ENCODE data around the gene UBTD2.
"Not testable (repeated sequence)": the region's sequence is repeated elsewhere in the genome, so short reads cannot be mapped to it uniquely, and the experiment has no call there.

The UBTD2 gene

GRCh38 chr5:172299916-172300439 lies 16.4 kb upstream of the UBTD2 start:
- no peak for TF ChIP-seq CTCF (IDR thresholded peaks at IDR 0.05; ENCODE audit: low read depth, low read length)
- DNase-seq, result no peak
- H3K4me3 ChIP-seq (ENCODE audit: low read depth, low read length), result no peak overlapping the region

GRCh38 chr5:172294831-172295230 lies 11.3 kb upstream of the UBTD2 start:
- no peak overlapping the region for H3K27ac ChIP-seq
- no peak for TF ChIP-seq CTCF (IDR thresholded peaks at IDR 0.05; ENCODE audit: low read depth, low read length)
- no peaks in the 10 kb centered on the region for H3K27me3 ChIP-seq (ENCODE audit: insufficient read depth, low read depth, severe bottlenecking)
- DNase-seq, result no peak
- H3K9me3 ChIP-seq (ENCODE audit: severe bottlenecking), result no peaks in the 10 kb centered on the region
- H3K36me3 ChIP-seq, result no peaks in the 10 kb centered on the region
- no peak overlapping the region for H3K4me3 ChIP-seq (ENCODE audit: low read depth, low read length)

More at GRCh38 chr5:172299916-172300439, 16.4 kb upstream of the UBTD2 start:
- Histone ChIP-seq H3K9me3 (ENCODE audit: severe bottlenecking) (no peaks in the 10 kb centered on the region), H3K27ac (no peak overlapping the region), H3K27me3 (ENCODE audit: insufficient read depth, low read depth, severe bottlenecking) (no peaks in the 10 kb centered on the region), H3K36me3 (no peaks in the 10 kb centered on the region)

DNA sequence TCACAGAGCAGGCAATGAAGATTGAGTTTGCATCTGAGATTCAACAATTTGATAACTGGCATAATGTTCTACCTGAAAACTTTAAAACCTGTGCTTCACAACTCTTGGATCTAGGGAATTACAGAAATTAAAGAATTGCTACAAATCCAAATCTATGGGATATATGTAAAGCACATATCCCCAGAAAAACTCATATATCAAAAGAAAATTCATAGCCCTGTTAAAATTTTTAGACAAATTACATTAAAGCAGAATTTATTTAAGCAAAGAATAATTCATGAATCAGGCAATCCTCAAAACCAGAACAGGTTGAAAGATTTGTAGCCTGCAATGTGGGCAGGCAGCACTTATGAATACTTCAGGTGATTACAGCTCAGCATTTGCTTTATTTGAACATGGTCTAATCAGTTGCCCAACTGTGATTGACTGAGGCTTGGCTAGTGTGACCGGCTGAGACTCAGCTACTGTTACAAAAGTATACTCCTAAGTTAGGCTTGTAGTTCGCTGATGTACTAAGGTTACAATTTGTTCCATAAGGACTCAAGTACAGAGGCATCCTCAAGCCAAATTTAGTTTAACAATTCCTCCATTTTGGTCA lies 10.3 kb upstream of the UBTD2 start:
- no peak overlapping the region for H3K27ac ChIP-seq
- no peaks in the 10 kb centered on the region for H3K27me3 ChIP-seq (ENCODE audit: insufficient read depth, low read depth, severe bottlenecking)
- H3K36me3 ChIP-seq, result no peaks in the 10 kb centered on the region
- no peaks in the 10 kb centered on the region for H3K9me3 ChIP-seq (ENCODE audit: severe bottlenecking)
- no peak for DNase-seq
- no peak for TF ChIP-seq CTCF (IDR thresholded peaks at IDR 0.05; ENCODE audit: low read depth, low read length)
- H3K4me3 ChIP-seq (ENCODE audit: low read depth, low read length), result no peak overlapping the region

- H3K4me3 ChIP-seq (ENCODE audit: low read depth, low read length), result no peak overlapping the region
- no peaks in the 10 kb centered on the region for H3K36me3 ChIP-seq
- DNase-seq, result peak; percentile 69
- H3K9me3 ChIP-seq (ENCODE audit: severe bottlenecking), result no peaks in the 10 kb centered on the region
- no peak overlapping the region for H3K27ac ChIP-seq
- H3K27me3 ChIP-seq (ENCODE audit: insufficient read depth, low read depth, severe bottlenecking), result no peaks in the 10 kb centered on the region
- TF ChIP-seq CTCF (IDR thresholded peaks at IDR 0.05; ENCODE audit: low read depth, low read length), result peak; percentile 88
Observed at GRCh38 chr5:172293054-172293744, 9.6 kb upstream of the UBTD2 start.

GRCh38 chr5:172291837-172292236 lies 8.3 kb upstream of the UBTD2 start:
- not testable (repeated sequence) for H3K27ac ChIP-seq; H3K36me3 ChIP-seq; DNase-seq; H3K4me3 ChIP-seq (ENCODE audit: low read depth, low read length); H3K27me3 ChIP-seq (ENCODE audit: insufficient read depth, low read depth, severe bottlenecking); H3K9me3 ChIP-seq (ENCODE audit: severe bottlenecking)

- DNase-seq, result no peak
Observed at GRCh38 chr5:172288465-172288864, 4.9 kb upstream of the UBTD2 start.

DNA sequence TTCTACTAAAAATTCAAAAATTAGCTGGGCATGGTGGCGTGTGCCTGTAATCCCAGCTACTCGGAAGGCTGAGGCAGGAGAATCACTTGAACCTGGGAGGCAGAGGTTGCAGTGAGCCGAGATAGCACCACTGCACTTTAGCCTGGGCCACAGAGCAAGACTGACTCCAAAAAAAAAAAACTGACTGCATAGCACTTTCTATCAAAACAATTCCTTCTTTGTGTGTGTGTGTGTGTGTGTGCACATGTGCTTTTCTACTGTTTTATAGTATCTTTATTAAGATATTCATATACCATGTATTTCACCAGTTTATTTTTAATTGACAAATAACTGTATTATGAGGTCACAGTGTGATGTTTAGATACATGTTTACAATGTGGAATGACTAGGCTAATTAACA lies 3.6 kb upstream of the UBTD2 start:
- DNase-seq; H3K27ac ChIP-seq; H3K27me3 ChIP-seq (ENCODE audit: insufficient read depth, low read depth, severe bottlenecking); H3K4me3 ChIP-seq (ENCODE audit: low read depth, low read length); H3K36me3 ChIP-seq; H3K9me3 ChIP-seq (ENCODE audit: severe bottlenecking): not testable (repeated sequence)

More at GRCh38 chr5:172288465-172288864, 4.9 kb upstream of the UBTD2 start:
- Histone ChIP-seq H3K27ac (no peak overlapping the region), H3K36me3 (no peaks in the 10 kb centered on the region), H3K27me3 (ENCODE audit: insufficient read depth, low read depth, severe bottlenecking) (no peaks in the 10 kb centered on the region), H3K4me3 (ENCODE audit: low read depth, low read length) (no peak overlapping the region), H3K9me3 (ENCODE audit: severe bottlenecking) (no peaks in the 10 kb centered on the region)
- TF ChIP-seq CTCF (IDR thresholded peaks at IDR 0.05; ENCODE audit: low read depth, low read length), result no peak

Data from WERI-Rb-1 (cell line).